ENCODE data around the gene MAP1LC3B.
A peak's percentile ranks its signal among the peaks of the same experiment; 100 is the strongest.

Gene MAP1LC3B

DNA sequence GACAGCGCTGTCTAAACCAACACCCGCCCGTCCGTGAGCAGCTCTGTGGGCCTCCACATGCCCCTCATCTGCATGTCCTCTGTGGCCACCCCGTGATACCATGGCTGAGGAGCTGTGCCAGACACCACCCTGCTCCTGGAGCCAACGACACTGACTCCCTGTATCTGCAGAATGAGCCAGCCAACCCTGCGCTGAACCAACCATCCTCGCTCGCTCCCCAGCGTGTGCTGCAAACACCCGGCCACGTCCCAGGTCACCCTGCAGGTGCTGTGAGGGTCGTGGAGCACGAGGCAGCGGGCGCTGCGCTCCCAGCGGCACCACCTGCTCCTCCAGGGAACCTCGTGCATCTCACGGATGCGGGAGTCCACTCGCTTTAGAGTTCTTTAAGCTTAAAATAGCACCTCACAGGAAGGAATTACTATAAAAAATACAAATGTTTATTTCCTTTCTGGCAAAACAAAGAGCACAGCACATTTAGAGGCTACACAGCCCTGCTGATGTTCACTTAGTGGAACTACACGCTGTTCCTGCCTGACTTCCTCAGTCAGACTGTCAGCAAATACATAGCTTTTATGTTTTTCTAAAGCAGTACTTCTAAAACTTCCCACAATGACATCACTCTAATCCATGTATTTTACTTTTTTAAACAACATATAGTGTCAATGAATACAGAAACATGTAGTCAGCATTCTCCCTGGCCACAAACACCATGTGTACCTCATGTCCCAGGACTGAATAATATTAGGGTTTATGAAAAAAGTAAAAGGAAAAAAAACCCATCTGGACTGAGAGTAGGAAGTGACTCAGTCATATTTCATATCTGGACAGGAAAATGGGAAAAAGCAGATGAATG, 43.5 kb downstream of the MAP1LC3B start:
- DNase-seq: no peak

DNA sequence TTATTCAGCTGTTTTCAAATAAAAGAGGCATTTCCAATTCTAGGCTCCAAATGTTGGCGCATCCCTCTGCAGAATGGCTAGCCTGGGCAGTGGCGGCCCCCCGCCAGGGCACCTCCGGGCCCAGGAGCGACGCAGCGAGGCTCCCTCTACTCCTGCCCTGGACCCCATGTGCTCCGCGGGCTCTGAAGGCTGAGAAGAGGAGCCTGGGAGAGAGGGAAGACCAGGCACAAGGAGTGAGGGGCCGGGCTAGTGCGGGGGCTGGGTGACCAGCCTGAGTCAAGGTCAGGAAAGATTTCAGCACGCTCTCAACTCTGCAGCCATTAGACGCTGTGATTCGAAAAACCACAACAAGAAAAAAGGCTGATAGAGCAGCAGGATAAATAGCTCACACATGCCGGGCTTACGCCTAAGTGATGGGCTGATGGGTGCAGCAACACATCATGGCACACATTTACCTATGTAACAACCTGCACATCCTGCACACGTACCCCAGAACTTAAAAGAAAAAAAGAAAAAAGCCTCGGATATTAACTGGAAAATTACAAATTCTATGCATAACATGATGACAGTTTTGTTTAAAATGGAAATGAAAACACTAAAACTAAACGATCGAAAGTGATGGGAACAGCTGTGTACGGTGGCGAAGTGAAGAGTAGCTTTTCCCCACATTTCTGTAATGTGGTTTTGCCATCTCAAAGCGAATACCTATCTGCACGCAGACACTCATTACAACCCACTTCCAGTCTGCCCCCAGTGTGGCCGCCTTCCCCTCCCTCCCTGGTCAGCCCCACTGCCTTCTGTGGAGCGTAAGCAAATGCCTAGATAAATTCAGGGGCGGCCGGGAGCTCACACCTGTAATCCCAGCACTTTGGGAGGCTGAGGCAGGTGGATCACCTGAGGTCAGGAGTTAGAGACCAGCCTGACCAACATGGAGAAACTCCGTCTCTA, 44.4 kb downstream of the MAP1LC3B start:
- DNase-seq: no peak

GRCh38 chr16:87437327-87437726, 45.2 kb downstream of the MAP1LC3B start:
- no peak for DNase-seq

GRCh38 chr16:87437911-87438610, 45.9 kb downstream of the MAP1LC3B start:
- DNase-seq: peak; percentile 42

DNA sequence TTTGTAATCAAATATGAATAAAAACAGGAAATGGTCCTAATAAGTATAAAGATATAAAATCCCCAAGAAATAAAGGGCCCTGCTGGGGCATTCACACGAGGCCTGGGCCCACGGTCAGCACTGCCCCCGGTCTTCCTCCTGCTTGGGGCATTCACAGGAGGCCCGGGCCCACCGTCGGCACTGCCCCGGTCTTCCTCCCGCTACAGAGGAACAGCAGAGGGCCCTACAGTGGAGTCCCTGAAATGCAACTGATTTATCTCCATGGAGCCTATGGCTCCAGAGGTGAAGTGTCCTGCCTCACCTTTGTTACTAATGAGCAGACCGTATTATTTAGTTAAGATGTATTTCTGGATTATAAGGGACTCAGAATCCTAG, 46.5 kb downstream of the MAP1LC3B start:
- no peak for DNase-seq

- no peak for DNase-seq
Measured at GRCh38 chr16:87439926-87440325, 47.8 kb downstream of the MAP1LC3B start.

DNA sequence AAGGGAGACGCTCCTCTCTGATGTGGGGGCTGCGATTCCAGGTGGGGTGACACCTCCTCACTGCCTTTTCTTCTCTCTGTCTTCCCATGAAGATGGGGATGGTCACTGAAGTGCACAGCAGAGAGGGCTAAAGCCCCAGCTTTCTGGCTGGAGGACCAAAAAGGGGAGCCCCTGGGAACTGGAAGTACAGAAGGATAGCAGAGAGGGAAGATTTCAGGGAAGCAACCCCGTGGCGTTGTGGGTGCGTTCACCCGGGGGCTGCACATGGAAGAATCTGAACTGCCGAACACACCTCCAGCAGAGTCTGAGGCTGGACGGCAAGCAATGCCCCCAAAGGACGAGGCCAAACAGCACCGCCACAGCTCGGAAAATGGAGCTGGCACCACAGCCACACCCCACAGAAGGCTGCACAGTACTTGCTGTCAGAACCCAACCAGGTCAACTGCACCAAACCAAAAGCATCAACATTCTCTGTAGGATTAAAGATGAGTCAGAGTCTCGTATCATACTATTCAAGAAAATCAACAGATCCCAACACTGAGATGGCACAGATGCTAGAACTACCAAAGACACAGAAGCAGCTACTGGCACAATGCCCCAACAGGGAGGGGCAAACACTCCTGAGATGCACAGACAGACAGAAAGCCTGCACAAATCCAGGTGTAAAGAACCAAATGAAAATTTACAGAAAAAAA, 49.9 kb downstream of the MAP1LC3B start:
- no peak for DNase-seq

DNA sequence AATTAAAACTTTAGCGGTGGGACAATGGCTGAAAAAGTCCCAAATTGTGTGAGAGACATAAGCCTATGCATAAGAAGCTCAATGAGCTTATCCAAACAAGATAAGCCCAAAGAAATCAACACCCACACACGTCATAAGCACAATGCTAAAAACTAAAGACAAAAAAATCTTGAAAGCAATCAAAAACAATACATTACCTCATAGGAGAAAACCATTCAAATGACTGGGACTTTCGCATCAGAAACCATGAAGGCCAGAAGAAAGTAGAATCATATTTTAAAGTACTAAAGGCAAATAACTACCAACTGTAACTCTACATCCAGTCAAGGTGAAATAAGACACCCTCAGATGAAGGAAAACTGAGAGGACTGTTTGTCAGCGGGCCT, 50.4 kb downstream of the MAP1LC3B start:
- DNase-seq: no peak

DNA sequence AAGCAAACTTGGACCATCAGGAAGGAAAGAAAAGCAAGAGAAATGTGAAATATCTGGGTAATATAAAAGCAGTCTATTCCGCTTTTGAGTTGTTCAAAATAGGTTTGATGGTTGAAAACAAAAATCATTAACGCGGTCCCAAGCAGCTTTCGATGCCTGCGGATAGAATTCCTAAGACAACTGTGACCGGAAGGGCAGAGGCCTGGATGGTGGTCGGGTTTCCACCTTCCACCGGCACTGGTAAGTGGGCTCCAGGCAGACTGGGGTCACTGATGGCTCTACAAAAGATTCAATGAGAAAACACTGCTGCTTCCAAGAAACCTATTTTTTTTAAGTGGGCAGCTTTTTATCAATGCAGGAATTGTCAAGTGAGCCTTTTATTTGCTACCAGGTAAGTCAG, 50.9 kb downstream of the MAP1LC3B start:
- no peak for DNase-seq

GRCh38 chr16:87443964-87444363, 51.8 kb downstream of the MAP1LC3B start:
- no peak for DNase-seq

GRCh38 chr16:87445486-87445885, 53.4 kb downstream of the MAP1LC3B start:
- no peak for DNase-seq

DNA sequence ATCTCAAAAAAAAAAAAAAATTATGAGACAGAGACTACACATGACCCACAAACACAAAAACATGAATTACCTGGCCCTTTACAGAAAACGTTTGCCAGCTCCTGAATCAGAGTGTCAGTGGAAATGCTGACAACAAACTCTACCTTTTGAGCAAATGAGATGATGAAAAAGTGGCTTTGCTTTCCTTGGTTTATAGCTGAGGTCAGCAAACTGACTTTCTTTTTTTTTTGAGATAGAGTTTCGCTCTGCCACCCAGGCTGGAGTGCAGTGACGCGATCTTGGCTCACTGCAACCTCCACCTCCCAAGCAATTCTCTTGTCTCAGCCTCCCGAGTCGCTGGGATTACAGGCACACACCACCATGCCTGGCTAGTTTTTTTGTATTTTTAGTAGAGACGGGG, 54.3 kb downstream of the MAP1LC3B start:
- no peak for DNase-seq

GRCh38 chr16:87447323-87447722, 55.2 kb downstream of the MAP1LC3B start:
- DNase-seq: no peak

GRCh38 chr16:87448866-87449265, 56.7 kb downstream of the MAP1LC3B start:
- DNase-seq: no peak

GRCh38 chr16:87451563-87452210, 59.6 kb downstream of the MAP1LC3B start:
- no peak for DNase-seq

DNA sequence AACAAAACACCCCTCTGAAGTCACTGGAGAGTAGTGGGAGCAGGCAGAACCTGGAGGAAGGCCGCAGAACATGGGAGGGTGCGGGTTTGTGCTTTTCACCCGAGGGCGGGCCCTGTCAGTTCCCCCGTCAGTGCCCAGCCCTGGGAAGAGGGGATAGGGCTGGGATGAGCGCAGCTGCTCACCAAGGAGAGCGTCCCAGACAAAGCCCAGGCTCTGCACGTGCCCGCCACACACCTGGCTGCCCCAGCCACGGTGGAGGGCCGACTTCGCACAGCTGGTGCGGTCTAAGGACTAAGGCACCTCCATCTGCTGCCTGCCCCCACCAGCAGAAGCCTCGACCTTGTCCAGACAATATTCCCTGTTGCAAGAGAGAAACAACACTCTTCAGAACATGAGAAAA, 61.2 kb downstream of the MAP1LC3B start:
- no peak for DNase-seq

Data from NCI-H2171 treated with DMSO at 0.1 percent for 48 hours (cell line).